Mammary epithelial cell (primary cell): ENCODE results near the gene PPP1R12B.

Experiments
- CTCF ChIP-seq, 2 donors: IDR thresholded peaks in 1 of 2; conservative IDR thresholded peaks in 1 of 2; 2 replicates each; pipeline ENCODE4 v1.5.1; 2011 to 2012; ENCODE audit warnings: inconsistent platforms in 2 of 2, low read length in 2 of 2, mild to moderate bottlenecking in 2 of 2, control low read depth in 1 of 2, low read depth in 1 of 2; ENCODE audit not compliant: insufficient read depth in 1 of 2; ENCODE audit errors: extremely low read depth in 1 of 2
- EZH2 ChIP-seq: IDR thresholded peaks from 2 replicates; pipeline ENCODE4 v1.6.1; 2012; ENCODE audit warnings: low read length, inconsistent platforms, borderline replicate concordance

DNA sequence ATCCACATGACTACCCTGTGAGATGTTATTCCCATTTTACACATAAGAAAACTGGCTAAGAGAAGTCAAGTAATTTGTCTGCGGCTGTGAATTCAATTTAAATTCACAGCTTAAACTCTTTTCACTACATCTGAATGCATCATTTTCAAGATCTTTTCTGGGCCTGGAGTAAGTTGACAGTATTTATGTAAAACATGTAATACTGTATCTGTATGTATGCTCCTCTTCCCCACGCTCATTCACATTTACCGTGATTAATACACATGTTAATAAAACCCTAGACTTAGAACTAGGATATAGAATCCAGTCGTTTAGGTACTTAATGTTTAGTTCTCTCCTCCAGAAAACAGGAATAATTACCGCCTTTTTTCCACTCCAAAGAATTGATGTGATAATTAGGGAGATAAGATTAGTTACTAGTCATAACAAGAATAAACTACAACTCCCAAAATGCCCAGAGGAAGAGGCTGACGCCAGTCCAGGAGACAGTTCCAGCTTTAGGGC, 442 bp upstream of the PPP1R12B start:
- TF ChIP-seq CTCF (conservative IDR thresholded peaks at IDR 0.05 in 1 of 2, IDR thresholded peaks at IDR 0.05 in 1 of 2; ENCODE audit: extremely low read depth in 1 of 2, insufficient read depth in 1 of 2, low read depth in 1 of 2, low read length in 2 of 2), result no peak
- no peak for TF ChIP-seq EZH2
